Activated naive CD4-positive, alpha-beta T cell treated with anti-CD3 and anti-CD28 coated beads, Interleukin-2, amount 10 ng/mL, durations not matched to agents 7 days and 5 days (primary cell): ENCODE results near the gene STRN3.
"Not testable (repeated sequence)": the region's sequence is repeated elsewhere in the genome, so short reads cannot be mapped to it uniquely, and the experiment has no call there.

Source experiments
- CTCF ChIA-PET: fragments of 350-600 bp; sonication (Branson Sonifier 250); formaldehyde crosslinking; loops from one replicate; lab custom pipeline; 2021; ENCODE audit warnings: antibody characterized with exemption; lab: Charles Lee
- DNase-seq: peaks from one replicate; pipeline ENCODE4 v3.0.0-alpha.2; 2020
- H3K27ac Mint-ChIP-seq: one replicate; pipeline ENCODE4 v1.8.0; 2021; ENCODE audit warnings: mild to moderate bottlenecking, moderate library complexity, mixed read lengths
- H3K27me3 Mint-ChIP-seq: one replicate; pipeline ENCODE4 v1.8.0; 2021; ENCODE audit warnings: mild to moderate bottlenecking, mixed read lengths
- H3K36me3 Mint-ChIP-seq: one replicate; pipeline ENCODE4 v1.8.0; 2021; ENCODE audit warnings: mixed read lengths
- H3K4me1 Mint-ChIP-seq: one replicate; pipeline ENCODE4 v1.8.0; 2021; ENCODE audit warnings: mixed read lengths
- H3K4me3 Mint-ChIP-seq: one replicate; pipeline ENCODE4 v1.8.0; 2021; ENCODE audit warnings: mild to moderate bottlenecking, moderate library complexity, mixed read lengths
- H3K9me3 Mint-ChIP-seq: one replicate; pipeline ENCODE4 v1.8.0; 2021; ENCODE audit warnings: mixed read lengths

The STRN3 gene

GRCh38 chr14:30980980-30981379, 45.2 kb downstream of the STRN3 start:
- CTCF ChIA-PET: interaction anchor here (1.0 to 2.3 kb wide), 5 partner anchors 24 to 375 kb away, joined by 3 to 13 read pairs (median 4); no protein-coding TSS in a partner anchor
- no peaks in the 10 kb centered on the region for H3K4me1 Mint-ChIP-seq
- no peaks in the 10 kb centered on the region for H3K36me3 Mint-ChIP-seq
- DNase-seq: no peak
- no peak overlapping the region for H3K27ac Mint-ChIP-seq
- no peaks in the 10 kb centered on the region for H3K9me3 Mint-ChIP-seq
- no peaks in the 10 kb centered on the region for H3K27me3 Mint-ChIP-seq
- no peak overlapping the region for H3K4me3 Mint-ChIP-seq

GRCh38 chr14:30980106-30980704, 46.0 kb downstream of the STRN3 start:
- CTCF ChIA-PET: interaction anchor here (0.9 to 2.3 kb wide), 8 partner anchors 18 to 478 kb away, joined by 3 to 13 read pairs (median 4); partner anchors contain the start of gene HECTD1
- not testable (repeated sequence) for H3K36me3 Mint-ChIP-seq, H3K27ac Mint-ChIP-seq, H3K9me3 Mint-ChIP-seq, H3K27me3 Mint-ChIP-seq, H3K4me3 Mint-ChIP-seq, H3K4me1 Mint-ChIP-seq
- peak; percentile 47 for DNase-seq

- Mint-ChIP-seq H3K4me3 (no peak overlapping the region), H3K27ac (no peak overlapping the region), H3K9me3 (no peaks in the 10 kb centered on the region), H3K27me3 (no peaks in the 10 kb centered on the region), H3K36me3 (no peaks in the 10 kb centered on the region), H3K4me1 (peaks cover 10% of the 10 kb centered on the region)
- DNase-seq: no peak
- CTCF ChIA-PET: interaction anchor here (0.7 to 1.8 kb wide), 3 partner anchors 53 to 105 kb away, joined by 3 to 9 read pairs (median 3); no protein-coding TSS in a partner anchor
Measured at GRCh38 chr14:30977752-30978151, 48.4 kb downstream of the STRN3 start.

- Mint-ChIP-seq H3K4me1 (peaks cover 13% of the 10 kb centered on the region), H3K4me3 (no peak overlapping the region), H3K27me3 (no peaks in the 10 kb centered on the region), H3K27ac (no peak overlapping the region), H3K9me3 (peaks cover 2% of the 10 kb centered on the region), H3K36me3 (no peaks in the 10 kb centered on the region)
- DNase-seq: no peak
- CTCF ChIA-PET: no interaction called here
Measured at GRCh38 chr14:30974628-30975027, 51.6 kb downstream of the STRN3 start.

DNA sequence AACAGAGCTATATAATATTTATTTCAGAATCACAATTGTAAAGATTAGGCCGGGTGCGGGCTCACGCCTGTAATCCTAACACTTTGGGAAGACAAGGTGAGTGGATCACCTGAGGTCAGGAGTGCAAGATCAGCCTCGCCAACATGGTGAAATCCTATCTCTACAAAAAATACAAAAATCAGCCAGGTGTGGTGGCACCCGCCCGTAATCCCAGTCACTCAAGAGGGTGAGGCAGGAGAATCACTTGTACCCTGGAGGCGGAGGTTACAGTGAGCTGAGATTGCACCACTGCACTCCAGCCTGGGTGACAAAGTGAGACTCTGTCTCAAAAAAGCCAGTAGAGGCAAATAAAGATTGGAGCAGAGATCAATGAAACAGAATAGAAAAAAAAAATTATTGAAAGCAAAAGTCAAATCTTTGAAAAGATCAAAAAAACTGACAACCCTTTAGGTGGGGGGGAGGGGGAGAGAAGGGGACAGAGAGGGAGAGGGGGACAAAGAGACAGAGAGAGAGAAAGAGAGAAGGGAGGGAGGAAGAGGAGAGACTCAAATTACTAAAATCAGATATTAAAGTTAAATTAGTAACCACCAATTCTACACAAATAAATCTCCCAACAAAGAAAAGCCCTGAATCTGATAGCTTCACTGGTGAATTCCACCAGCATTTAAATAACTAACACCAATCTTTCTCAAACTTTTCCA, 53.1 kb downstream of the STRN3 start:
- Mint-ChIP-seq H3K27me3 (no peaks in the 10 kb centered on the region), H3K4me3 (no peak overlapping the region), H3K36me3 (peaks cover 2% of the 10 kb centered on the region), H3K9me3 (peaks cover 2% of the 10 kb centered on the region), H3K27ac (no peak overlapping the region), H3K4me1 (peaks cover 14% of the 10 kb centered on the region)
- CTCF ChIA-PET: no interaction called here
- DNase-seq: no peak

DNA sequence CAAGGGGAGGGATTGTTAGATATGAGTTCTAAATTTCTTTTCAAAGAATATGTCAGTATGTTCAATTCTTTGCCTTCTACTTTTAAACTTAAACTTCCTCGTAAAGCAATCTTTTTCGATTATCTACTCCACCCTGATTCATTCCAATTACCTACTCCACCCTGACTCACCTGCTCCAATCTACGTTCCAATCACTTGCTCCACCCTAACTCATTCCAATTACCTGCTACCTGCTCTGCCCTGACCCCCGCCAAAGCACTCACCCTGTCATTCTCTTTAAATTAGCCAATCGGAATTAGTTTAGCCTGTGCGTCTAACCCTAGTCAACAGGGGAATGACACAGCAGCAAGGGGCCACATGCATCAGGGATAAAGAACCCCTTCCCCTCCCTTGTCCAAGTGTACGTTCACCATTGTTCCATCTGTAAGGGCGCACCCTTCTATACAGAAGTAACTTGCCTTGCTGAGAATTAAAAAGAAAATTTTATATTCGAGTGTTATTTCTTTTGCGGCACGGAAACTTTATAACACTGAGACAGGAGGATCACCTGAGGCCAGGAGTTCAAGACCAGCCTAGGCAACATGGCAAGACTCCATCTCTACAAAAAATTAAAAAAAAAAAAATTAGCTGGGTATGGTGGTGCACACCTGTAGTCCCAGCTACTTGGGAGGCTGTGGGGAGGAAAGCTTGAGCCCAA, 54.0 kb downstream of the STRN3 start:
- H3K36me3 Mint-ChIP-seq, H3K27me3 Mint-ChIP-seq, H3K4me3 Mint-ChIP-seq, DNase-seq, H3K9me3 Mint-ChIP-seq, CTCF ChIA-PET, H3K27ac Mint-ChIP-seq: not testable (repeated sequence)
- H3K4me1 Mint-ChIP-seq: peaks cover 14% of the 10 kb centered on the region

DNA sequence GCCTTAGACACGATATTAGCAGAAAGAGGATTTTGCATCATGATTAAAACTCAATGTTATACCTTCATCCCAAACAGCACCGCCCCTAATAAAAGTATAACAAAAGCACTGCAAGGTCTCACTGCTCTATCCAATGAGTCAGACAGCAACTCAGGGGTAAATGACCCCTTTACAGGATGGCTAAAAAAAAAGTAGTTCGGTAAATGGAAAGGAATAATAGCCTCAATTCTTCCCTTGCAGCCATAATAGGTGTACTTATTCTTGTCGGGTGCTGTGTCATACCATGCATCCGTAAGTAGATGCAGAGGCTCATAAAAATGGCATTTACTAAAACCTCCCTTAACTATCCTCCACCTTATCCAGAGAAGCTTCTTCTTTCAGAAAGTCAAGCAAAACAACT, 54.6 kb downstream of the STRN3 start:
- H3K9me3 Mint-ChIP-seq: peaks cover 5% of the 10 kb centered on the region
- CTCF ChIA-PET: no interaction called here
- H3K4me1 Mint-ChIP-seq: peaks cover 16% of the 10 kb centered on the region
- H3K27me3 Mint-ChIP-seq: no peaks in the 10 kb centered on the region
- H3K36me3 Mint-ChIP-seq: peaks cover 4% of the 10 kb centered on the region
- H3K4me3 Mint-ChIP-seq: no peak overlapping the region
- DNase-seq: no peak
- no peak overlapping the region for H3K27ac Mint-ChIP-seq

DNA sequence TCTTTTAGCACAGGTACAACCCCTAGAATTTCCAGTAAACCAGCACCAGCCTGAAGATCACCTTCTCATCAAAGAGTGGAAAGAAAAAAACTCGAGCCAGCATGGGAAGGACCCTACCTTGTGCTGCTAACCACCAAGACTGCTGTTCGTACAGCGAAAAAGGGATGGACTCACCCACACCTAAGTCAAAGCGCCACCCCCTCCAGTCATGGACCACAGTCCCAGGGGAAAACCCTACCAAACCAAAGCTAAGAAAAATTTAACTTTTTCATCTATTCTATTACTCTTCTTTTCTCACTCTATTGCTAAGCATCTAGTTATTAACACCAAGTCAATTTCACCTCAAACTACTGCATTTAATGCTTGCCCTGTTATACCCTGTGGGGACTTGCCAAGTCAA, 56.4 kb downstream of the STRN3 start:
- H3K27me3 Mint-ChIP-seq, H3K27ac Mint-ChIP-seq, DNase-seq, H3K4me3 Mint-ChIP-seq, CTCF ChIA-PET: not testable (repeated sequence)
- Mint-ChIP-seq H3K9me3 (peaks cover 17% of the 10 kb centered on the region), H3K36me3 (peaks cover 20% of the 10 kb centered on the region), H3K4me1 (peaks cover 22% of the 10 kb centered on the region)

- H3K4me1 Mint-ChIP-seq: peaks cover 13% of the 10 kb centered on the region
- H3K27ac Mint-ChIP-seq, H3K4me3 Mint-ChIP-seq, H3K27me3 Mint-ChIP-seq, DNase-seq, CTCF ChIA-PET: not testable (repeated sequence)
- H3K36me3 Mint-ChIP-seq: peaks cover 36% of the 10 kb centered on the region
- H3K9me3 Mint-ChIP-seq: peaks cover 17% of the 10 kb centered on the region
Measured at GRCh38 chr14:30967364-30968098, 58.6 kb downstream of the STRN3 start.

- no peak for DNase-seq
- Mint-ChIP-seq H3K36me3 (peaks cover 36% of the 10 kb centered on the region), H3K27ac (no peak overlapping the region), H3K9me3 (peaks cover 15% of the 10 kb centered on the region), H3K4me3 (no peak overlapping the region), H3K4me1 (peaks cover 13% of the 10 kb centered on the region), H3K27me3 (no peaks in the 10 kb centered on the region)
- CTCF ChIA-PET: no interaction called here
Measured at GRCh38 chr14:30966415-30967363, 59.5 kb downstream of the STRN3 start.

- CTCF ChIA-PET, H3K27me3 Mint-ChIP-seq, H3K4me3 Mint-ChIP-seq, DNase-seq, H3K27ac Mint-ChIP-seq: not testable (repeated sequence)
- peaks cover 36% of the 10 kb centered on the region for H3K36me3 Mint-ChIP-seq
- H3K9me3 Mint-ChIP-seq: peaks cover 15% of the 10 kb centered on the region
- H3K4me1 Mint-ChIP-seq: peaks cover 13% of the 10 kb centered on the region
Measured at GRCh38 chr14:30965861-30966260, 60.3 kb downstream of the STRN3 start.

- H3K27me3 Mint-ChIP-seq, CTCF ChIA-PET, DNase-seq, H3K27ac Mint-ChIP-seq, H3K4me3 Mint-ChIP-seq: not testable (repeated sequence)
- Mint-ChIP-seq H3K36me3 (peaks cover 37% of the 10 kb centered on the region), H3K4me1 (peaks cover 11% of the 10 kb centered on the region), H3K9me3 (peaks cover 15% of the 10 kb centered on the region)
Measured at GRCh38 chr14:30962537-30962936, 63.6 kb downstream of the STRN3 start.

GRCh38 chr14:30961330-30961729, 64.8 kb downstream of the STRN3 start:
- no peaks in the 10 kb centered on the region for H3K27me3 Mint-ChIP-seq
- H3K27ac Mint-ChIP-seq: no peak overlapping the region
- H3K36me3 Mint-ChIP-seq: peaks cover 35% of the 10 kb centered on the region
- CTCF ChIA-PET: interaction anchor here (1.0 kb wide), 1 partner anchor 19 kb away, joined by 5 read pairs; no protein-coding TSS in a partner anchor
- no peak overlapping the region for H3K4me3 Mint-ChIP-seq
- no peak for DNase-seq
- H3K4me1 Mint-ChIP-seq: peaks cover 7% of the 10 kb centered on the region
- H3K9me3 Mint-ChIP-seq: peaks cover 10% of the 10 kb centered on the region
